ENCODE measurements around the gene POU6F2. TPM values are rescaled to one million over a fixed set of nuclear protein-coding genes. Genes with fewer than 3 reads are reported as not detected.

Gene POU6F2
- total and polyA plus RNA-seq, 9 of the 15 experiments (the other 6 are each of a cell fraction or from before 2014, with no cell fraction given), result 0.29 to 1.5 (median 0.96) TPM

DNA sequence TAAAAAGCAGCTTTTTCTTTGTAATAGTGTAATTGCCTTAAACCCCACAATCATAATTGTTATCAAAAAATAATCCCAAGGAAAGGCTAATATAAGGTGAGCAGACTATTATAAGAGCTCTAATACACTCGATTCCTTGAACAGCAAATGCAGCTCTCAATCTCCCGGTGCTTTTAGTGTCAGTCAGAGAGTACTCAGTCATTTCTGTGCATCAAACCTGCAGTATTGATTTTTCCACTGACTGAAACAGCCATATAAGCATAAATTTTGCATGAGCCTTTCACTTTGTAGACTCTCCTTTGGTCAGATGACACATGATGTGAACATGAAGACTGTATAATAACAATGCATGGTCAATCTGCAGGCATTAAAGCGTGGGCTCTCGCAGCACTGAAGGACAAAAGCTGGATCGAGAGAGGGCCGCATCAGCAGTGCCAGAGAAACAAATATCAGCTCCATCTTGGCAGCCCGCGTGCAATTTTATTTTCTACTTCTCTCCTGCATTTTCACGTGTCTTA is 272.0 kb downstream of the POU6F2 start:
- DNase-seq (ENCODE audit: extremely low read depth in 1 of 4, low spot score in 3 of 4) (no peak), ATAC-seq (no peak), FAIRE-seq (no peak)
- BruUV-seq (replicated peaks), result no TSS peak
- Histone ChIP-seq H3K79me2 (ENCODE audit: control insufficient read depth, insufficient read depth, low read length) (no peaks in the 10 kb centered on the region), H3K27ac (ENCODE audit: extremely low read depth, low read depth, low read length) (no peak overlapping the region), H3K36me3 (ENCODE audit: control insufficient read depth, insufficient read depth, low read length) (no peaks in the 10 kb centered on the region), H2AFZ (ENCODE audit: low read depth, low read length) (no peak overlapping the region), H3K4me1 (replicated peaks in 1 of 2; ENCODE audit: control insufficient read depth in 2 of 2, insufficient read depth in 2 of 2, low read length in 2 of 2) (no peaks in the 10 kb centered on the region), H3K9me3 (replicated peaks; ENCODE audit: control insufficient read depth, insufficient read depth, low read depth, low read length) (no peaks in the 10 kb centered on the region), H4K20me1 (replicated peaks; ENCODE audit: control insufficient read depth, insufficient read depth, low read length) (no peaks in the 10 kb centered on the region; the same call in 1 of the 2 replicates), H3K4me3 (no peak overlapping the region), H3K9ac (ENCODE audit: insufficient read depth in 1 of 2, low read depth in 2 of 2, low read length in 2 of 2) (no peak overlapping the region), H3K9me1 (ENCODE audit: control insufficient read depth, insufficient read depth, low read length) (no peaks in the 10 kb centered on the region), H3K4me2 (ENCODE audit: insufficient read depth, low read length) (no peak overlapping the region), H3K27me3 (ENCODE audit: control insufficient read depth in 2 of 2, insufficient read depth in 2 of 2, low read length in 2 of 2) (peaks cover 2 to 19% of the 10 kb centered on the region in 2 experiments; a peak in 4 of 5 replicates)
- in situ Hi-C loops (cut with MboI), result no loop called here
- CTCF ChIA-PET (ENCODE audit: low intra/inter-chr PET ratio), result no interaction called here
- TF ChIP-seq ZNF77 (CRISPR knock-in tag; IDR thresholded peaks at IDR 0.05) (no peak), E2F3 (CRISPR knock-in tag; IDR thresholded peaks at IDR 0.05) (no peak), SREBF2 (CRISPR knock-in tag; IDR thresholded peaks at IDR 0.05) (no peak), TFAM (CRISPR knock-in tag; conservative IDR thresholded peaks at IDR 0.05) (no peak), CBX3 (IDR thresholded peaks at IDR 0.05; ENCODE audit: borderline replicate concordance in 1 of 2, low read length in 2 of 2) (no peak), NCOA4 (IDR thresholded peaks at IDR 0.05; ENCODE audit: partially characterized antibody) (no peak), ZNF175 (CRISPR knock-in tag; IDR thresholded peaks at IDR 0.05; ENCODE audit: low read depth) (no peak), HCFC1 (IDR thresholded peaks at IDR 0.05; ENCODE audit: low read depth, low read length) (no peak), ELF1 (tag; IDR thresholded peaks at IDR 0.05) (no peak), SP1 (CRISPR knock-in tag; IDR thresholded peaks at IDR 0.05) (no peak), MEF2A (IDR thresholded peaks at IDR 0.05; ENCODE audit: control insufficient read depth, low read depth, low read length) (no peak), POLR3G (IDR thresholded peaks at IDR 0.05; ENCODE audit: extremely low read depth, insufficient read length, insufficient replicate concordance) (no peak), MTA3 (IDR thresholded peaks at IDR 0.05; ENCODE audit: borderline replicate concordance) (no peak), FOXA3 (CRISPR knock-in tag; conservative IDR thresholded peaks at IDR 0.05 in 1 of 2, IDR thresholded peaks at IDR 0.05 in 1 of 2) (no peak), ZC3H8 (IDR thresholded peaks at IDR 0.05) (no peak)
- TF ChIP-seq, protein P1, sequence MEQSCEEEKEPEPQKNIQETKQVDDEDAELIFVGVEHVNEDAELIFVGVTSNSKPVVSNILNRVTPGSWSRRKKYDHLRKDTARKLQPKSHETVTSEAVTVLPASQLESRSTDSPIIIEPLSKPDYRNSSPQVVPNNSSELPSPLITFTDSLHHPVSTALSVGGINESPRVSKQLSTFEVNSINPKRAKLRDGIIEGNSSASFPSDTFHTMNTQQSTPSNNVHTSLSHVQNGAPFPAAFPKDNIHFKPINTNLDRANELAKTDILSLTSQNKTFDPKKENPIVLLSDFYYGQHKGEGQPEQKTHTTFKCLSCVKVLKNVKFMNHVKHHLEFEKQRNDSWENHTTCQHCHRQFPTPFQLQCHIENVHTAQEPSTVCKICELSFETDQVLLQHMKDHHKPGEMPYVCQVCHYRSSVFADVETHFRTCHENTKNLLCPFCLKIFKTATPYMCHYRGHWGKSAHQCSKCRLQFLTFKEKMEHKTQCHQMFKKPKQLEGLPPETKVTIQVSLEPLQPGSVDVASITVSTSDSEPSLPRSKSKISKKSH (CRISPR knock-in tag; IDR thresholded peaks at IDR 0.05), result no peak
- TF ChIP-seq, protein P2, sequence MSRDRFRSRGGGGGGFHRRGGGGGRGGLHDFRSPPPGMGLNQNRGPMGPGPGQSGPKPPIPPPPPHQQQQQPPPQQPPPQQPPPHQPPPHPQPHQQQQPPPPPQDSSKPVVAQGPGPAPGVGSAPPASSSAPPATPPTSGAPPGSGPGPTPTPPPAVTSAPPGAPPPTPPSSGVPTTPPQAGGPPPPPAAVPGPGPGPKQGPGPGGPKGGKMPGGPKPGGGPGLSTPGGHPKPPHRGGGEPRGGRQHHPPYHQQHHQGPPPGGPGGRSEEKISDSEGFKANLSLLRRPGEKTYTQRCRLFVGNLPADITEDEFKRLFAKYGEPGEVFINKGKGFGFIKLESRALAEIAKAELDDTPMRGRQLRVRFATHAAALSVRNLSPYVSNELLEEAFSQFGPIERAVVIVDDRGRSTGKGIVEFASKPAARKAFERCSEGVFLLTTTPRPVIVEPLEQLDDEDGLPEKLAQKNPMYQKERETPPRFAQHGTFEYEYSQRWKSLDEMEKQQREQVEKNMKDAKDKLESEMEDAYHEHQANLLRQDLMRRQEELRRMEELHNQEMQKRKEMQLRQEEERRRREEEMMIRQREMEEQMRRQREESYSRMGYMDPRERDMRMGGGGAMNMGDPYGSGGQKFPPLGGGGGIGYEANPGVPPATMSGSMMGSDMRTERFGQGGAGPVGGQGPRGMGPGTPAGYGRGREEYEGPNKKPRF (IDR thresholded peaks at IDR 0.05; ENCODE audit: low read depth, low read length), result no peak
- intact Hi-C loops (cut with micrococcal nuclease), result no loop called here
- POLR2A ChIA-PET, result no interaction called here
- WGBS (ENCODE audit: insufficient coverage, low coverage, missing lambda C conversion rate), result 5% methylated on average over 9 of the region's 9 CpGs
